ENCODE measurements around the gene GDF2.

GDF2 gene

GRCh38 chr10:47332946-47333345 lies 10.7 kb downstream of the GDF2 start:
- no peak for DNase-seq (ENCODE audit: low read depth in 3 of 3)

GRCh38 chr10:47333532-47333931 lies 11.3 kb downstream of the GDF2 start:
- no peak for DNase-seq (ENCODE audit: low read depth in 3 of 3)

- no peak for DNase-seq (ENCODE audit: low read depth in 3 of 3)
Measured at GRCh38 chr10:47334466-47335295, 12.4 kb downstream of the GDF2 start.

GRCh38 chr10:47335906-47336305 lies 13.7 kb downstream of the GDF2 start:
- no peak for DNase-seq (ENCODE audit: low read depth in 3 of 3)

GRCh38 chr10:47336387-47337134 lies 14.3 kb downstream of the GDF2 start:
- DNase-seq (ENCODE audit: low read depth in 3 of 3) = no peak

- no peak for DNase-seq (ENCODE audit: low read depth in 3 of 3)
Measured at GRCh38 chr10:47337310-47337709, 15.1 kb downstream of the GDF2 start.

- DNase-seq (ENCODE audit: low read depth in 3 of 3) = no peak
Measured at GRCh38 chr10:47339186-47339735, 17.0 kb downstream of the GDF2 start.

- no peak for DNase-seq (ENCODE audit: low read depth in 3 of 3)
Measured at GRCh38 chr10:47339759-47340607, 17.7 kb downstream of the GDF2 start.

- peak; percentile 42 to 56 (median 51) for DNase-seq (ENCODE audit: low read depth in 3 of 3)
Measured at GRCh38 chr10:47340608-47341170, 18.4 kb downstream of the GDF2 start.

- no peak for DNase-seq (ENCODE audit: low read depth in 3 of 3)
Measured at GRCh38 chr10:47344996-47345870, 23.0 kb downstream of the GDF2 start.

GRCh38 chr10:47346581-47347302 lies 24.5 kb downstream of the GDF2 start:
- no peak for DNase-seq (ENCODE audit: low read depth in 3 of 3)

- no peak for DNase-seq (ENCODE audit: low read depth in 3 of 3)
Measured at GRCh38 chr10:47347303-47347675, 25.0 kb downstream of the GDF2 start.

GRCh38 chr10:47348138-47348651 lies 25.9 kb downstream of the GDF2 start, which contains the start of gene RBP3:
Gene RBP3 (plus strand): TSS chr10:47348363. CDS start chr10:47348485, 122 bp downstream.
- no peak for DNase-seq (ENCODE audit: low read depth in 3 of 3)

- no peak for DNase-seq (ENCODE audit: low read depth in 3 of 3)
Measured at GRCh38 chr10:47348661-47349470, 26.6 kb downstream of the GDF2 start.

- no peak for DNase-seq (ENCODE audit: low read depth in 3 of 3)
Measured at GRCh38 chr10:47349516-47349915, 27.3 kb downstream of the GDF2 start.

- DNase-seq (ENCODE audit: low read depth in 3 of 3) = no peak
Measured at GRCh38 chr10:47349941-47350371, 27.7 kb downstream of the GDF2 start.

- DNase-seq (ENCODE audit: low read depth in 3 of 3) = no peak
Measured at GRCh38 chr10:47350671-47351640, 28.7 kb downstream of the GDF2 start.
